ENCODE measurements around the gene SLC1A2. TPM values are rescaled to one million over a fixed set of nuclear protein-coding genes. Genes with fewer than 3 reads are reported as not detected.
A peak's percentile ranks its signal among the peaks of the same experiment; 100 is the strongest.

The SLC1A2 gene
- polyA plus RNA-seq, 4 donors, result 0.27 to 0.92 (median 0.43) TPM

DNA sequence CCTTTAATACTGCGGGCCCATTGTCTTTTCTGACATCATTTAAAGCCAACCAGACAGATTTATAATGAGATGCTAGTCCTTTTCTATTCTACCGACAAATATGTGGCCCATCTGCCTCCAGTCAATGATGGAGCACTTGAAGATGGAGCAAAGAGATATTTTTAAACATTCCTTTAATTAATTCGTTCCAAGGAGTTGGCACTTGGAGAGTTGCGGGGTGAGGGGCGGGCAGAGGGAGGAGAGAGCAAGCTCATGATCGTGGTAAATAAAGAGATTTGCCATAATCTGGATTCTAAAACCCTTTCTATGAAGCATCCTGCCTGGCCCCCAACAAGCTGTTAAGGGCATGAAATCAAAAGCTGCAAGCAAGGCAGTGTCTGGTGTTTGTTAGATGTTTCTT lies 5.0 kb downstream of the SLC1A2 start:
- DNase-seq (ENCODE audit: low read depth in 4 of 4, low spot score in 2 of 4), result no peak

DNA sequence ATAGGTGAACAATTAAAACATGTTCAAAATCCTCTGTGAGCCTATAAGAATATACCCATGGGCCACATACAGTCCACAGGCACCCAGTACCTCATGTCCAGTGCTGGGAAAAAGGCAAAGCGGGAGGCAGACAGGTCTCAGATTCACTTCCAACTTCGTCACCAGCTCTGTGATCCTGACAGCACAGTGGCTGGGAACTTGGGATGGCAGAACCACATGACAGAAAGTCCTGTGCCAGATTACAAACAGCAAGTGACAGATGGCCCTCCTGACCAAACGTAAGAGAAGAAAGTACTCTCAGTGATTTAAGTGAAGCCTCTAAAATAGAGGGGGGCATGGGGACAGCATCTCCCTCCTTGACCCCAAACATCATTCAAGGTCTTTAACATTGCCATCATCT lies 5.8 kb downstream of the SLC1A2 start:
- no peak for DNase-seq (ENCODE audit: low read depth in 4 of 4, low spot score in 2 of 4)

DNA sequence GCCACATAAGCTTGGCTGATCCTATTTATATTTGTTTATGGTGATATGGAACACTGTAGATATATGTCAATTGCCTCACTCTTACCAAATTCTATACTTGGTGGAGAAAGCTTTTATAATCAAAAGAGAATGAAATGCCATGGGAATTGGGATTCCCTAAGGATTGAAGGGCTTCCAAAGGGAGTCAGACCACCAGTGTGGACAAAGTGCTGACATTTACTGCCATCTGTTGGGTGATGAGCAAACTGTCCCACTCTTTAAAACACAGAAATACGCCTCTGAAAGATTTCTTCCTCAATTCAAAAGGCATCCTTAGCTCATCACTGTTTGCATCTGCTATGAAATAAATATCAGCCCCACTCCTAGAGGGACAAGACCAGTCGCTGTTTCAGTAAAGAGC lies 7.1 kb downstream of the SLC1A2 start:
- no peak for DNase-seq (ENCODE audit: low read depth in 4 of 4, low spot score in 2 of 4)

DNA sequence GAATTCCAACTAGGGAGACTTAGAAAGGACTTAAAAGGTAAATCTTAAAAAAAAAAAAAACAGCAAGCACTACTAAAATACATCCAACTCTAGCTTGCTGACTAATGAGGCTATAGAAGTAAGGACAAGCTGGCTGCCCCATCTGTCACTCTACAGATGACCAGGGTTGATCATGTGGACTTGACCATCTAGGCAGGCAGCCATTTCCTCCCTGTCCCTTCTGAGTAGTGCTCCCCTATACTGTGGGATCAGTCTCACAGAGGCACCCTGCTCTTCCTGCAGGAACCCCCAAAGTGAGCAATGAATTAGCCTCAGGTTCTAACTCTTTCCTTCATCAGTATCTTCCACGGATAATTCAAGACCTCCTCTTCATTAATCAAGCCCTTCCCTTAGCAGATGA lies 12.3 kb downstream of the SLC1A2 start:
- no peak for DNase-seq (ENCODE audit: low read depth in 4 of 4, low spot score in 2 of 4)

DNA sequence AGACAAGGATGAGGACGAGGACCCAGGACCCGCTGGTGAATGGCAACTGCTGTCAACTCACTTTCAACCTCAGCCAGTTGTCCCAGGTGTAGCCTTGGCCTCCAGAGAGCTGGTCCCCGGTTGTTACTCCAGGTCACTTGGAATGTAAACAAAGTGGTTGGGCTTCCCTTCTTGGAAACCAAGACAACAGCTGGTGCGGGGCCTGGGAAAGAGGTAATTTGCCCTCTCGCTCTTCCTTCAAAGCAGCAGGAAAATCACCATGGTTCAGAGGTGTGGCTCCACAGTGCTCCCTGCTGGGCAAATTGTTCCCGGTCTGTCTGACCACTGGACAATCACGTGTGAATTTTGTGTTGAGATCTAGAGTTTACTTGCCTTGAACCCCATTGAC lies 15.0 kb downstream of the SLC1A2 start:
- no peak for DNase-seq (ENCODE audit: low read depth in 4 of 4, low spot score in 2 of 4)

DNA sequence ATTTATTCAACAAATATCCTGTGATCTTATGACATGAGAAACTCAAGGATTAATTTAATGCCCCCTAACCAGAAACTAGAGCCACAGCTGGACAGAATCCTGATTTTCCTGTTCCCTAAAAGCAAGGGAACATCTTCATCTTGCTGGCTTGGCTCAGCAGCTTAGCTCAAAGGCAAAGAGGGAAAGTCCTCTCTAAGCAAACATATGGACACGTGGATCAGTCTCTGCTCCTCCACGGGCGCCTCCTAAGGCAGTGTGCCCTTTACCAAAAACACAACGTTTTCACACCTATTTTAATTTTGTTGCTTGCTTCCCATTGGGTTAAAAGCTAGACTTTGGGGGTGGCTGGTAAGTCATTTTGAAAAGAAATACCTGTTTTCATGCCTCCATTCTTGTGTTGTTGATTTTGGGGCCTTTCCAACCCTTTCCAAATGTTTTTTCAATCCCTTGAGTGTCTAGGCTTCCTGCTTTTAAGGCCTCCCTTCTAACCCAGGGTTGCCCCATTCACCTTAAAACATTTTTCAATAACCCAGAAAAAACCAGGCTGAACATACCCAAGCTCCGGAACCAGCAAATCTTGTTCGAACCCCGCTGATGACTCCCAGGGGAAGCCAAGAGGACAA lies 15.5 kb downstream of the SLC1A2 start:
- DNase-seq (ENCODE audit: low read depth in 4 of 4, low spot score in 2 of 4), result no peak

DNA sequence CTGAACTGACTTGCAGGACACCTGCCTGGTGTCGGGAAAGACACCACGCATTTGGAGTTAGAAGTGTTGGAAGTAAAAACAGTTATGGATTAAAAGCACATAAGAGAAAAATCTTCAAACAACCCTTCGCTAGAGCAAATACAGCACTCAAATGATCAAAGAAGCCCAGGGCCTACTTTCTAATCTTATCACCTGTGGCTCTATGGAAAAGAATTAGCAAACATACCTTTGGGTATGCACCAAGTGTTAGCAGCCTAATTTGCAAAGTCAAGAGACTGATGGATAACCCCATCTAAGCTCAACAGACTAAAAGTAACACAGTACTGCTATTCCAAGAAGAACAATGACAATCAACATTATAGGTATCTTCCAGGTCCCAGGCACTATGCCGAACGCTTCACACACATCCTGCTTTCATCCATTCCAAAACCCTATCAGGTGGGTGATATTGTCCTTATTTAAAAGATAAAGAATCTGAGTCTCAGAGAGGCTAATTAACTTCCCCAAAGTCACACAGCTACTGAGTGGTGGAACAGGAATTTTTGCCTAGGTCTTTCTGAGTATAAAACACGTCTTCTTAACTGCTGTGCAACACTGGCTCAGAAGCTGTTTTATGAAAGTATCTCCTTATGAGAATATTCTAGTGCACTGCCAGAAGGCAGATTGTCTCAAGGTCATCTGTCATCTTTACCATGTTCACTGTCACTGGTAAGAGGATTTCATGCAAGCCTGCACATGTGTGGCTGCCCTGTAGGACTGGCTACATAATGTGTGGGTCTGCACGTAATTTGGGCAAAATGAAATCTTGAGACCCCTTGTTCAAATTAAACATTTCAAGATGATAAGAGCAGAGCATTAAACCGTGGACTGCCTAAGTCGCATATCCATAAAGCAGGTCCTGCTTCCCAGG lies 16.4 kb downstream of the SLC1A2 start:
- DNase-seq (ENCODE audit: low read depth in 4 of 4, low spot score in 2 of 4), result no peak

DNA sequence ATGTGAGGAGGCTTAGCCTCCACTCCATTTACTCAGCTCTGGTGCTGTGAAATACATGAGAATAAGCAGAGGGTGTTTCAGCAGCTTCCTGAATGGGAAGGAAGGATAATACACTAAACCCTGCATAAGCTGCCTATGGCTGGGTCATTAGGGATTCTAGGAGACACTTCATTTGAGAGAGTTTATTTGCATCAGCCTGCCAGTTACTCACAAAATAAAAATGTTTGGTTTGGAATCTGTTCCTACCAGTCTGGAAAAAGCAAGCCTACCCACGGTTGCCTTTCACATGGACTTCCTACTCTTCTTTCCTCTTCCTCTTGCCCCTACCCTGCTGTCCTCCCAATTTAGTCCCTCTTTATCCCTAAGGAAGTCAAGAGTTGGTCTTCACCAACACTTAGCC lies 20.5 kb downstream of the SLC1A2 start:
- DNase-seq (ENCODE audit: low read depth in 4 of 4, low spot score in 2 of 4), result no peak

DNA sequence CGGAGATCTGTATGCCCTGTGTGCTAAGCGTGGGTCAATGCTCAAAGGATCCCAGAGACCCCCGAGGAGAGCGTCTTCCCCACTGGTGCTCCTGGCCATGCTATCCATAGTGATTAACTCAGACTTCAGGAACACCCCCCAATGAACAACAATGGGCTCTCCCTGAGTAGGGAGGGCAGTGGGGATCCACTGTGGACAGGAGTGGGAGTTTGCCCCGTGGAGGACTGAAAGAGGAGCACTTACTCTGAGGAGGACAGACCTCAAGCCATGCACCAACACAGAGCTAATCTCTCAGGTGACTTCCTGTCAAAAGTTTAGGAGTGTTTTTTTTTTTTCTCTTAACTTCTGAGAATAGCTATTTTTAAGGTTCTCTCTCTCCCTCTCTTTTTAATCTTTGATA lies 24.4 kb downstream of the SLC1A2 start:
- DNase-seq (ENCODE audit: low read depth in 4 of 4, low spot score in 2 of 4), result no peak

DNA sequence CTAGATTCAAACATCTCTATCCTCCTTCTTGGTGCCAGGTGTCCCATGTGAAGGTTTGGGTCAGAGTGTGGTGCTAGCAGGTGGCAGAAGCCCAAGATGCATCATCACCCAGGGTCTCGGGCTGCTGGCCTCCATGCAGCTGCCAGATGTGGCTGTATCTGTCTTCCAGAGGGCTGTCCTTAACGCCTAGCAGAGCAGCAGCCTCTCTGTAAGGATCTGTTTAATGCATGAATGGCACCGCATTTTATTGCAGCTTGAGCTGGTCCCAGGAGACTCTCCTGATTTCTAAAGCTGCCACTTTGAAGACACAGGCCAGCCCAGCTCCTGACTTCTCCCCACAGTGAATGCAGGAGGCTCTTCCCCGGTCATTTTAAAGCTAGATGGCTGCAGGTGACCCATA lies 26.3 kb downstream of the SLC1A2 start:
- no peak for DNase-seq (ENCODE audit: low read depth in 4 of 4, low spot score in 2 of 4)

DNA sequence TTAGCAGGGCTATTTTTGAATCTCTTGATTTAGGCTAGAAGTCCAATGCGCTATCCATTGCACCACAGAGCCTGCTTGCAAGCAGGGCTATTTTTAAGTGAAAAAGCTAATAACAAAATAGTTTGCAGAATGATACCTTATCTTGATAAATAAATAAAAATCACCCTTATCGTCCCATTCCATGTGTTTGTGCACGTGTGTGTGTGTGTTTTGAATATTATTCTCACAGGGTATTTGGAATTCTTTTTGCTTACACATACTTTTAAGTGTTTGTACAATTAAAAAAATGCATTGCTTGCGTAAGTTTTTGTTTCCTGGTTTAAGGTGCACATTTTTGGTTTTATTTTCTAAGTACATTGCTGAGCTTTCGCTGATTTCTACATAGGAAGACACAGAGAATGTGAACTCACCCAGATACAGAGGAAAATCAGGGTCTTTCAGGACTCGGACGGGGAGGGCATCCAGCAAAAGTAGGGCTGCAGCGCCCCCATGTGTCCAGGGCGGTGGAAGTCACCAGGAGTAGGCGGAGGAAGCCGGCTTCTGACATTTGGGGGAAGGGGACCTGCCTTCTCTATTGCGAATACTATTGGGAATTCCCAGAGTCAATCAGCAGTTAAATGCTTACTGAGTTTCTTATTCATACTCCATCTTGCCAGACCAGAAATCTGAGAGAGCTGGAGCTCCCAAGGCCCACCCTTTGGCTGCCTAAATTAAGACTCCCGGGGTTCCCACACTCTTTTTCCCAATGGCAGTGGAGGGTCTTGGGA lies 27.3 kb downstream of the SLC1A2 start:
- peak; percentile 29 to 71 (median 46) for DNase-seq (ENCODE audit: low read depth in 4 of 4, low spot score in 2 of 4)

DNA sequence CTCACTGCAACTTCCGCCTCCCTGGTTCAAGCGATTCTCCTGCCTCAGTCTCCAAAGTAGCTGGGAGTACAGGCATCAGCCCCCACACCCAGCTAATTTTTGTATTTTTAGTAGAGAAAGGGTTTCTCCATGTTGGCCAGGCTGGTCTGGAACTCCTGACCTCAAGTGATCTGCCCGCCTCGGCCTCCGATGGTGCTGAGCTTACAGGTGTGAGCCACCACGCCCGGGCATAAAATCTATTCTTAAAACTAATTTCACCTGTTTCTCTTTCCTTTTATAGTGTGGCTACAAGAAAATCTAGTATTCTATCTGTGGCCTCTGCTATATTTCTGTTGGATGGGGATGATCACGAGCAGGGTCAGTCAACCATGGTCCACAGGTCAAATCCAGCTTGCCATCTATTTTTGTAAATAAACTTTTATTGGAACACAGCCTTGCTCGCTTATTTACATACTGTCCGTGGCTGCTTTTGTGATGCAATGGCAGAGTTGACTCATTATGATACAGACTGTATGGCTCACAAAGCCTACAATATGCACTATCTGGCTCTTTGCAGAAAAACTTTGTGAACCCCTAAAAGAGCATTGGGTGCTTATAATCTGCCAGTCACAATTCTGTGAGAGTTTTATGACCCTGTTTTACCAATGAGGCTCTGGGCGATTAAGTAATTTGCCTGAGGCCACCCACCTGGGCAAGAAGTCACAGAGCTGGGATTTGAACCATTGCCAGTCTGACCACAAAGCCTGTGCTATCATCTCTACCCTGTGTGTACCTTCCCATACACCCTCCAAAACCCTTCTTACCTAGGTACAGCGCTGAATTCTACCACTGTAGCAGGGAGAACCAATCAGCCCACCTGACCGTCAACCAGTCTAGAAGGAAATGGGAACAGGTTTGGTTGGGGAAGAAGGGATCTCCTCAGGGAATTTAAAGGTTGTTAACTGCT lies 28.3 kb downstream of the SLC1A2 start:
- DNase-seq (ENCODE audit: low read depth in 4 of 4, low spot score in 2 of 4), result no peak

DNA sequence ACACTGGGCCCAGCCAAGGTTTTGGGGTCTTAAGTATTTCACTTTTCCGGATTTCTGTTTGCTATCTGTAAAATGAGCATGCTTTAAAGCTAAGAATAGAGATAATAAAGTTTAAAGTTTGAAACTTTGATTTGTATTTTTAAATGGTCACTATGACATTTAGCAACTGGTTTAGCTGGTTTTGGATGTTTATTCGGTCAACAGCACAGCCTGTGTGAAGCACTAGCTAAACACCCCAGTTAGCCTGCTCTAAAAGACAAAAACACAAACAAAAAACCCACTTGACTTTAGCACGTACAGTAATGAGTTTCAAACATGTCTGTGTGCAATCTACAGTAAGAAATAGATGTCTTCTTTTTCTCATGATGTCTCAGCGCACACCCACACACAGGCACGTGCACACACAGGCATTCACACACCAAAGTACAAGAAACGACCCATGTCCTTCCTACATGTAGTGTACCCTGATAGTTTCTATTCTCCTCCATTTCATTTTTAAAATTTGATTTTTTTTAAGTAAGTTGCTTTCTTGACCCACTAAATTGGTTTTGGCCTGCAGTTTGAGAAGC lies 29.4 kb downstream of the SLC1A2 start:
- DNase-seq (ENCODE audit: low read depth in 4 of 4, low spot score in 2 of 4), result no peak

DNA sequence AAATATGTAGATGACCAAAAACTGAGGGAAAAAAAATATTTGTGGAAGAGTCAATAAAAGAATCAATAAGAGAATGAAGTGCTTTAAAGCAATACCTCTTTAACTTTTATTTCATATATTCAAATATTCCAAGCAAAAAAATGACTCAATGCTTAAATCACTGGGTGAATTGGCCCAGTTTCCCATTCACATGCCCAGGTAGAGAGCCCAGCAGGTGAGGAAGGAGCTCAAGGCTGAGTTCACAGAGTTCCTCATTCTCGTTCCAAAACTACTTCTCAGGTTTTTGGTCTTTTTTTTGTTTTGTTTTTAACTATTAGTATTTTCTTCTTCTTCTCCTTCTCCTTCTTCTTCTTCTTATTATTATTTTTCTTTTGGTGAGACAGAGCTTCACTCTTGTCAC lies 30.2 kb downstream of the SLC1A2 start:
- no peak for DNase-seq (ENCODE audit: low read depth in 4 of 4, low spot score in 2 of 4)

DNA sequence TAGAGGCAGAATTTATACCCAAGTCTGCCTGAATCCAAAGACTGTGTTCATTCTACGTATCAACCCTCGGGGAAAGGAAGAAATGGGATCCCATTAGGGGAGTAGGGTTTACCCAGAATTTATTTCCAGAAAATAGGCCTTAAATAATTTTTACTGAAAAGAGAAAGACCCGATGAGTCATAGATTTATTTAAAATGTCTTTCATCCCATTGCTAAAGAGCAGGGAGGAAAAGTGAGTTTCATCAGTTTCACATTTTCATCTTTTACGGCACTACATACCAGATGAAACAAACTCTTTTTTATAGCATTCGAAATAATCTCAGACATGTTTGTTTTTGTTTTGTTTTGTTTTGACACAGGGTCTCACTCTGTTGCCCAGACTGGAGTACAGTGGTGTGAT lies 31.3 kb downstream of the SLC1A2 start:
- DNase-seq (ENCODE audit: low read depth in 4 of 4, low spot score in 2 of 4), result no peak

DNA sequence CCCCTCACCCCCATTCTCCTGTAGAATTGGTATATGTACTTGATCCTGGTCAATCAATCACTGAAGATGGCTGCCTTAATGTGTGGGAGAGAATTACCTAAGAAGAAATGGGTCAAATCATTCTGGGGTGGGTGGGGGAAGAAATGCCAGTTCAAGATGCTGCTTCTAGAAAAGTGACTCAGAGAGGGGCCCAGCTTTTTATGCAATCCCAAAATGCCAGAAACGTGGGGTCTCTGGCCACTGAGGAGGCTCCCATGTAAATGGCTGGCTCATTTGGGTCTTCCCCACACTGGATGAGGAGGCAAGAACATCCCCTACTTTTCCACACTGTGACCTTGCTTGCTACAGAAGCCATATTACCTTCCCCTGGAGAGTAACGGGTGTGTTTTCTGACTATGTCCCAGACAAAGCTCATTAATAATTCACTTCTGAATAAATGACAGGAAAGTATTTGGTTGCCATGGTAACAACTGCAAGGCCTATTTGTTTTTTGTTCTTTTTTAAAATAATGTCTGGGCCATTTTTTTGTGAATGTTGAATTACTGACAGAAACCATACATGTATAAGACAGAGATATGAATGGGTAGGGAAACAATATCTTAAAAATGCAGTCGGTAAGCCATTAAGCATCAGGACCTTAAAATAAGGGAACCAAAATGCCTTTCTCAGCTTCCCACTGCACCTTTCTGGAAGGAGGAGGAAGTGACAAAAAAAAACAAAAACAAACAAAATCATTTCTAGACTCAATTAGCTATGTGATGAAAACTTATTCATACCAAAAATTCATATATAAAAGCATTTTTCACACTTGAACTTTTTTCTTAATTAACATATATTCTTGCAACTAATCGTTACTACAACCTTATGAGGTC lies 32.0 kb downstream of the SLC1A2 start:
- no peak for DNase-seq (ENCODE audit: low read depth in 4 of 4, low spot score in 2 of 4)

DNA sequence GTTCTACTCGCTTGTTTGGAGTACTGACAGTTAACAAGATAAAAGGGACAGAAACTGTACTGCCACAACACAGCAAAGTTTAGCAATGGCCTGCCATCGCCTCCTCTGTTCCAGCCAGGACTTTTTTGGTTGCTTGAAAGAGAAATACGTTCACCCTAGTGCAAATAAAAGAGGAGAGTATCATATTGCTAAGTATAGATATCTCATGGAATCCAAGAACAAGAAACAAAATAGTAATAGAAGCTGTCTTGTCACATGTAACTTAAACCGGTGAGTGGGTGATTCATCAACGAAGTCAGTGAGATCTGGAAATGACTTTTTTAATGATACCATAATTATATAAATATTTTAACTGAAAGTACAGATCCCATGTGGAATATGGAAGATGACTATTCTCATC lies 35.4 kb downstream of the SLC1A2 start:
- no peak for DNase-seq (ENCODE audit: low read depth in 4 of 4, low spot score in 2 of 4)

DNA sequence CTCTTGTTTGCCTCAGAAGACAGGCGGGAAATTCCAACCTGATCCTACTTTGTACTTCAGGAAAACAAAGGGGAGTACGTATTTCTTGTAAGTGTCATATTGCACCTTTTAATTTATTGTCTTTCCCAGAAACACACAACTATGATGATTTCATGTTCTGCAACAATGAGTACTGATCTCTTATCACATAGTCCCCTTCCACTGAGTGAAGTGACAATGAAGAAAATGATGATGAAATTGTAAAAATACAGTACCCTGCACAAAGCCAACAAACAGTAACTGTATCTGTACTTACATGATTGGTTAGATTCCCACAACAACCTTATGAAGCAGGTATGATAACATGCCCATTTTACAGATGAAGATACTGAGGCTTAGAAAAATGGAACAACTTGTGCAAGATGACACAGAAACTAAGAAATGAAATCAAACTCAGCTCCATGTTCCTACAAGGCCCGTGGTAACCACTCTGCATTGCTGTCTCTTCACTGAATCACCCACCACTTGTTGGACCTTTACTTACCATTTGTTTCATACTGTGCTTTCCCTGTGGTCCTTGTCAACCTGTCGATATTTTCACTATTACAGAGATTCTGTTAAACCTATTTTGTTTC lies 37.5 kb downstream of the SLC1A2 start:
- no peak for DNase-seq (ENCODE audit: low read depth in 4 of 4, low spot score in 2 of 4)

DNA sequence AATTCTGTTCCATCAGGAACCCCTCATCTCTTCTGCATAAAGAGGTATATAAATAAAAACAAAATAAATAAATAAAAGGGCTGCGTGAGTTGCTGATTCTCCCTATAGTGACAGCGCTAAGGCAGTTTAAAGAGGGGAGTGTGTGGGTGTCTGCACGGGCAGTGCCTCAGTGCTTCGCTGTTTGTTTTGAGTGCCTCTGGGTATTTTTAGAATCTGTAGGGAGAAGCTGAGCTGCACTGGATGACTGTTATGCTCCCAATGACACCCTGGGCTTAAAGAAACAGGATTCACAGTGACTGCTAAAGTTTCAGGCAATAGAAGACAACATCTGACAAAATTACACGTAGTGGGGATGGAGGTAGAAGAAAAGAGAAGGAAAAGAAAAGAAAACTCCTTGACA lies 38.8 kb downstream of the SLC1A2 start:
- DNase-seq (ENCODE audit: low read depth in 4 of 4, low spot score in 2 of 4), result no peak

All from left renal cortex interstitium (tissue), 4 donors.